LNCaP clone FGC (cell line): ENCODE data around the gene WDR33.

Experiments
- DNase-seq: peaks from one replicate; pipeline ENCODE4 v3.0.0-alpha.2; 2011; ENCODE audit warnings: low read depth
- H3K4me3 ChIP-seq: 2 replicates; pipeline ENCODE4 v1.5.1; 2011; ENCODE audit warnings: mild to moderate bottlenecking, low read depth, low read length, control low read depth
- TF ChIP-seq, protein P1 (sequence below): IDR thresholded peaks from 2 replicates; pipeline ENCODE4 v1.5.1; 2012; ENCODE audit warnings: mild to moderate bottlenecking; ENCODE audit not compliant: control insufficient read depth, insufficient read depth; ENCODE audit errors: extremely low read depth

Gene WDR33

GRCh38 chr2:127735044-127735443, 75.9 kb downstream of the WDR33 start:
- no peak for DNase-seq
- no peak overlapping the region for H3K4me3 ChIP-seq
- TF ChIP-seq, protein P1, sequence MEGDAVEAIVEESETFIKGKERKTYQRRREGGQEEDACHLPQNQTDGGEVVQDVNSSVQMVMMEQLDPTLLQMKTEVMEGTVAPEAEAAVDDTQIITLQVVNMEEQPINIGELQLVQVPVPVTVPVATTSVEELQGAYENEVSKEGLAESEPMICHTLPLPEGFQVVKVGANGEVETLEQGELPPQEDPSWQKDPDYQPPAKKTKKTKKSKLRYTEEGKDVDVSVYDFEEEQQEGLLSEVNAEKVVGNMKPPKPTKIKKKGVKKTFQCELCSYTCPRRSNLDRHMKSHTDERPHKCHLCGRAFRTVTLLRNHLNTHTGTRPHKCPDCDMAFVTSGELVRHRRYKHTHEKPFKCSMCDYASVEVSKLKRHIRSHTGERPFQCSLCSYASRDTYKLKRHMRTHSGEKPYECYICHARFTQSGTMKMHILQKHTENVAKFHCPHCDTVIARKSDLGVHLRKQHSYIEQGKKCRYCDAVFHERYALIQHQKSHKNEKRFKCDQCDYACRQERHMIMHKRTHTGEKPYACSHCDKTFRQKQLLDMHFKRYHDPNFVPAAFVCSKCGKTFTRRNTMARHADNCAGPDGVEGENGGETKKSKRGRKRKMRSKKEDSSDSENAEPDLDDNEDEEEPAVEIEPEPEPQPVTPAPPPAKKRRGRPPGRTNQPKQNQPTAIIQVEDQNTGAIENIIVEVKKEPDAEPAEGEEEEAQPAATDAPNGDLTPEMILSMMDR, result no peak

DNA sequence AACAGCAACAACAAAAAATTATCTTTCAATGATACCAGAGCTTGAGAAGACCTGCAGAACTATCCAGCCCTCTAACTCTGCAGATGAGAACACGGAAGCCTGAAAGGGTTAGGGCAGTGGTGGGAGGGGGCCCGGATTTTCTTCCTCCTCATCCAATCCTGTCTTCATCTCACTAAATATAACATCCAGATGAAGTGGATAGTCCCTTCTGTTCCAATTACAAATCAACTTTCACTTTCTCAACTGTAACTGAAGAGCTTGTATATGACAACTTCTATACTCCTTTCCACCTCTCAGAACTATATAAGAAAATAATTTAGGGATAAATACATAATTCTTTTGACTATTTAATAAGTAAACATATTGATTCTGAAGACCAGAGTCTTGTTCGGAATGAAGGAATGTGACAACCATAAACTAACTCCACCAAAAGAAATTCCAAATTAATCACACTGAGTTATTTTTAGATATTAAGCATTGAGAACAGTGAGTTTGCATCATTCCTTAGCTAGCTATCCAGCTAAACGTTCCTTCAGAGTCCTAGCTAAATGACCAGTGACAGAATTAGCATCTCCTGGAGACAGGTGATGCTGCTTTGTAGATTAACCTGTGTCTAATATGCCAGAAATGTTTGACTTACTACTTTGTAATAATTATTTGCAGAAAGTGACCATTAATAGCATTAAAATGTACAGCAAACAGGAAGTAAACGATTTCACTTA, 77.0 kb downstream of the WDR33 start:
- no peak overlapping the region for H3K4me3 ChIP-seq
- TF ChIP-seq, protein P1, result no peak

DNA sequence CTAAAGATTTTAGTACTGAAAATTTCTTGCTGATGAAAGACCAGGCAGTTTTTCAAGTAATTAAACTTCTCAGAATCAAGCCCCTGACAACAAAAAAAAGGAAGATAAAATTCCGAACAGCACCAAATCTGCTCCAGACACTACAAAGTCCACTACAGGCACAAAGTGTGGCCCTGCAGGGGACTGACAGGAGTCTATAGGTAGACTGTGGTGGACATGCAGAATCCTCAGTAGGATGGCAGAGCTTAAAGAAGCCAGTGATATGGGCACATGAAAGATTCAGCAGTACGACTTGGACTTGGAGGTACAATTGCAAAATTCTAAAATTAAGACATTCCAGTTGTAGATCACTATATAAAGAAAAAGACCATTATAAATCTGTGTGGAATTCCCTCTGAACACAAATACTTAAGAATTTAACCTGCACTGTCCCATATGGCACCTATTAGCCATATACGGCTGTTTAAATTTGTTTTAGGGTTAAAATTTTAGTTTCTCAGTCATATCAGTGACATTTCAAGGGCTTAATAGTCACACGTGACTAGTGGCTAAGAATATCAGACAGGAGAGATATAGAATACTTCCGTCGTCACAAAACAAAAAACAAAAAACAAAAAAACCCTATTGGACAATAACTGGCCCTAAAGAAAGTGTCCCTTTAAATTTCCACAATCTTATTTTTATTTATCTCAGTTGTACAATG, 77.7 kb downstream of the WDR33 start:
- DNase-seq, result no peak
- H3K4me3 ChIP-seq, result no peak overlapping the region
- TF ChIP-seq, protein P1, result no peak

More for the DNA sequence above, 77.0 kb downstream of the WDR33 start:
- DNase-seq, result no peak

DNA sequence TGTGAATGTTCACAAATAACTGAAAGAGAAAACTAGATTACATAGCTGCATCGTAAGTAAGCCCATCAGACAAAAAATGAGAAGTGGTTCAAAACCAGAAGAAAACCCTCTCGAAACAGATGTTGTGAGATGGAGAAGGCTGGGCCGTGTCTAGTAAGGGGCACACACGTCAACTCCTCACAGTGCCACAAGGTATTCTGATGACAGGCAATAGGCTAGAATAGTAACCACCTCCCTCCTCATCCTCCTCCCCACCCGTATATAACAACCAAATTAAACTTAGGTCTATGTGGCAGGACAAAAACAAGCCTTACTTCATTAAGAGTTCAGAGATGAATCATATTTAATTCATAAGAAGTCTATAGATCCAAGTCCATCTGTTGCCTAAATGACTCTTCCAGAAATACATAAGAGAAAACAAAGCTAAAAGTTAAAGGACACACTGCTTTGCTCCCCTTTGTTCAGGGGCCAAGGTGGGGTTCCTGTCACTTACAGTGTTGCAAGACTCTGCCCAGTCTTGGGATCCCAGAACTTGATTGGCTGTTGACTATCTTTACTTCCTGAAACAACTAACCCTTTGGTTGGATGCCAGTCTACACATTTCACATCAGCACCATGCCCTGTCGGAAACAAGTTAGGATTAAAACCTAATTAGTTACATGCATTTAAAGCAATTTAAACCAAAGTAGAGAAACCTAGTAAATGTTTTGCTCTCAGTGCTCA, 84.7 kb downstream of the WDR33 start:
- no peak overlapping the region for H3K4me3 ChIP-seq
- TF ChIP-seq, protein P1, result no peak
- no peak for DNase-seq

DNA sequence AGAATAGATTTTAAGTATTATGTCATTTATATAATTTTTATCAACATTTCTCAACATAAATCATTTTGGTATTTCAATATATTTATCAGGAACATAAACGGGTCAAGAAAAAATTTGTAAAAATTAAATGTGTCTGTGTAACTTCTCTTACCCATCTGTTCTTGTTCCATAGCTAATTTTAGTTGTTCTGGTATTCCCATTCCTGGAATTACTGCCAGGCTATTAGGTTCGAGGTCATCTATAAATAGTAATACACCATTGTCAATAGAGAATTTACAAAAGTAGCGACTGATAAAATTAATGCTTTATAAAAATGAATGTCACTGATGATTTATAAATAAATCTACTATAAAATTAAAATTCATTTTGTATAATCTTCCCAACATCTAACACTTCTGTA, 88.2 kb downstream of the WDR33 start:
- TF ChIP-seq, protein P1, result no peak
- no peak overlapping the region for H3K4me3 ChIP-seq
- no peak for DNase-seq

- H3K4me3 ChIP-seq, result no peak overlapping the region
- no peak for DNase-seq
- TF ChIP-seq, protein P1, result no peak
Measured at GRCh38 chr2:127721978-127722355, 89.0 kb downstream of the WDR33 start.
